GM21786 (cell line): ENCODE data around the gene CHSY3.

Experiments used
- ATAC-seq: cut with Tn5 transposase; IDR thresholded peaks from one replicate; pipeline ENCODE4 v1.9.1; 2021; ENCODE audit not compliant: unreplicated experiment

Gene CHSY3

GRCh38 chr5:130021000-130021399 is 116.7 kb downstream of the CHSY3 start:
- ATAC-seq, result no peak

GRCh38 chr5:130021876-130022275 is 117.6 kb downstream of the CHSY3 start:
- no peak for ATAC-seq

- no peak for ATAC-seq
These were observed 119.3 kb downstream of the CHSY3 start for GRCh38 chr5:130023604-130024003.

DNA sequence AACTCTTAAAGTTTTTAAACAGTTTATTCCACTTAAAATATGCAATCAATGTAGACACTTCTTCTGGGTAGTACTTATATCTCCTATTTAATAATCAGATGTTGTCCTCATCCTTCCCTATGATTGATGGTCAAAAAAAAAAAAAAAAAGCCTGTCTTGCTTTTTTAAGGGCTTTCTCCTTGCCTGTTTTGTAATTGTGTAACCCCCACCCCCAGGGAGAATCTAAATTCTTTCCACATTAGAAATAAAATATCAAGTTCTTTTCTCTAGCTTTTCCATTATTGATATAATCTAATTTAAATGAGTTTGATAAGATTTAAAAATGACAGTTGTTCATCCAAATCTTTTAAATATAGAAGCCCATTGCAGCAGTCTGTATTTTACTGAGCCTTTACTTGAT is 119.7 kb downstream of the CHSY3 start:
- ATAC-seq, result no peak

DNA sequence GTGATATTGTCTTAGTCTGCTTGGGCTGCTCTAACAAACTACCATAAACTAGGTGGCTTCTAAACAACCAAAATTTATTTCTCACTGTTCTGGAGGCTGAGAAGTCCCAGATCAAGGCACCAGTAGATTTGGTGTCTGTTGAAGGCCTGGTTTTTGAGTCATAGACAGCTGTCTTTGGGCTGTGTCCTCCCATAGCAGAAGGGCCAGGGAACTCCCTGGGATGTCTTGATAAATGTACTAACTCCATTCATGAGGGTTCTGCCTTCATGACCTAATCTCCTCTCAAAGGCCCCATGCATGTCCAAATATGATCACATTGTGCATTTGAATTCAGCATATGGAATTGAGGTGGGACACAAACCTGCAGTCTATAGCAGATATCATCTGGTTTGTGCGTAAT is 121.2 kb downstream of the CHSY3 start:
- ATAC-seq, result no peak

GRCh38 chr5:130032807-130033206 is 128.5 kb downstream of the CHSY3 start:
- no peak for ATAC-seq

GRCh38 chr5:130034566-130035210 is 130.4 kb downstream of the CHSY3 start:
- no peak for ATAC-seq

DNA sequence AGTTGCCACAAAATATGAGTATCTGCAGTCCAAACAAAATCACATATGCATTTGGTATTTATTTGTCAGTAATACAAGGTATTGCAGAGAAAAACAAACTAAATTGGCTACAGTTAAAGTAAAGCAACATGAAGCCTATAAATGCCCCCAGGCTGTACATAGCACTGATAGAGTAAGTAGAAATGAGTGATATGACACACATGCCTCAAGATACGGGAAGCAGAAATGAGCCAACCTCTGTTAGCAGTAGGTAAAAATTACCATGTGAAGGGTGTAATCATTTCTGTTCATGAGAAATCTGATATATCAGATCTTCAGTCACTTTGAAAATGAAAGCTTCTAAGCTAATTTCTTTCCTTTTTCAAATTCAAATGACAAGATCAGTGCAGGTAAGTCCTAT is 131.1 kb downstream of the CHSY3 start:
- ATAC-seq, result no peak

DNA sequence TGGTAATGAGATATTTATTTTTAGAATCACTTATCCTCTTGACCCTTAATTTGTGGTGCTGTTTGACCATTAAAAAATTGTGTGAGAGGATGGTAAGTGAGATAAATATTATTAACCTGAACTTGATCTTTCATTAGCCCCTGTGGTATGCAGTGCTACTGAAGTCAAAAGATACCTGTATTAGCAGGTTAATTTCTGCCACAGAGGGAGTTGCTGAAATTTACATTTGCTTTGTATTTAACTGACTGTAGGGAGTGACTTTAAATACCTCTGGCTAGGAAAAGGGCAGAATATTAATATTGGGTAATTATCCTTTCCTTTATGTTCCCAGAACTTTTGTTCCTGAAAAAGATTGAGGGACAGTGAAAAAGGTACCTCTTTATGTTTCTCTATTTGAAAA is 133.6 kb downstream of the CHSY3 start:
- ATAC-seq, result no peak

DNA sequence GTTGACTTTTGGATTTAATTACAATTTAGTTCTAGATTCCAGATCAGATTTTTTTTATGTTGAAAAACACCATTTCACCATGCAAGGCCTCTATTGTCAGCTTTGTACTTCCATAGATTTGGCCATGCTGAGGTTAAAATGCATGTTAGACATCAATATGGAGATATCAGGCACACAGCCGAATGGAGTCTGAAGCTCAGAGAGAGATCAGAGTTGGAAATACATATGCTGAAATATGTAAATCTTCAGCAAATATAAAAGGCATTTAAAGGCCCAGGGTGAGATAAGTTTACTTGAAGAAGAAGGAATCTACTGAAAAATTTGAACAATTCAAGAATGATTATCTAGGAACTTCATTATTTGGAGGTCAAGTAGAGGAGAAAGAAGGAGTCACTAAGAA is 139.6 kb downstream of the CHSY3 start:
- no peak for ATAC-seq

DNA sequence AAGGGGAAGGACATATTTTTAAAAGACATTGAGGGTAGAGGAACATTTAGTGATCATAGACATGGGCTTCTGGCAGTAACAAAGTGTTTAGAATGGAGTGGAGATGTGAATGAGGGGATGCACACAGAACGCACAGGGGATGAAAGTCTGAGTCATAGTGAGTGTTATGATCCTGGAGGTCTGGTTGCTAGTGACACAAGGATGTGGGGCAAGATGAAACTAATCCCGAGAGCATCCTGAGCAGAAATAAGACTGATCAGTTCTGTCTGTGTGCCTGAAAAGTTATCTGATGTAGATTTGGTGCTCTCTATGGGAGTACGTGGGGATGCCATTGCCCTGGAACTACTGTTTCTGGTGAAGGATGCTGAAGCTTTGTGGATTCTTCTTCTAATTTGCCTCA is 141.1 kb downstream of the CHSY3 start:
- no peak for ATAC-seq

DNA sequence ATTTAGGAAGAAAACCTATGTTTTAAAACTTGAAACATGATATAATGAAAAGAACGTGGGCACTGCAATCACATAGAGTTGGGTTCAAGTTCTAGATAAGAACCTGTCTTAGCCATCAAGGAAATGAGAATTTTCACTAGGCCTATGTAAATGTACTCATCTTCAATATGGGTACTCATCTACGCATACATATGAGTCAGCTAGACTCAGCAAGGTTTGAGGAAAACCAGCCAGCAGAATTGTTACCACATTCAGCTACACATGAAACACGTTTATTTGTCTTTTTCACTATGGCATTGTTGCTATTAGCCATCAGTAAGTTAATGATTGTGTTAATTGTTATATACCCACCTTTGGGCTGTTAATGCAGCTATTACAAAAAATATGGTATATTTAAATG is 146.3 kb downstream of the CHSY3 start:
- ATAC-seq, result no peak

DNA sequence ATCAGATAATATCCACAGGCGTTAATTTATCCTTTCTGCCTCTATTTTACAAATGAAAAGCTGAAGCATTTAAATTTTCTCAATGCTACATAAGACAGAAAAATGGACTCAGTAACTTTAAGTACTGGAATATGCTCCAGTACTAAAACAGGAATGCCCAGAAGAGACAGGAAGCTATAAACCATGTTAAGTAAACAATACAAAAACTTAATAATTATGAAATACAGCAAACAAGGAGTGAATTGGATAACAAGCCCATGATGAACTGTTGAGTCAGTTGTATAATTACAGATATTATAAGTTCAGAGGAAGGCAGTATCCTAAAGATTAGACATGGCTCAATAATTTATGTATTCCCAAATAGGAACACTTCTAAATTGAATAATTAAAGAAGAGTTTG is 148.5 kb downstream of the CHSY3 start:
- ATAC-seq, result no peak

GRCh38 chr5:130055572-130055971 is 151.3 kb downstream of the CHSY3 start:
- ATAC-seq, result no peak

DNA sequence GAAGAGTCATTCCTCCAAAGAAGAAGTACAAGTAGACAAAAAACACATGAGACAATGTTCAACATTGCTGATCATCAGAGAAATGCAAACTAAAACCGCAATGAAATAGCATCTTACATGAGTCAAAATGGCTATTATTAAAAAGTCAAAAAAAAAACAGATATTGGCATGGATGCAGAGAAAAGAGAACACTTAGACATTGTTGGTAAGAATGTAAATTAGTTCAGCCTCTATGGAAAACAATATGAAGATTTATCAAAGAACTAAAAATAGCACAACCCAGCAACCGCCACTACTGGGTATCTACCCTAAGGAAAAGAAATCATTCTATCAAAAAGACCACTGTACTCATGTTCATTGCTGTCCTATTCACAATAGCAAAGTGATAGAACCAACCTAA is 157.5 kb downstream of the CHSY3 start:
- no peak for ATAC-seq

DNA sequence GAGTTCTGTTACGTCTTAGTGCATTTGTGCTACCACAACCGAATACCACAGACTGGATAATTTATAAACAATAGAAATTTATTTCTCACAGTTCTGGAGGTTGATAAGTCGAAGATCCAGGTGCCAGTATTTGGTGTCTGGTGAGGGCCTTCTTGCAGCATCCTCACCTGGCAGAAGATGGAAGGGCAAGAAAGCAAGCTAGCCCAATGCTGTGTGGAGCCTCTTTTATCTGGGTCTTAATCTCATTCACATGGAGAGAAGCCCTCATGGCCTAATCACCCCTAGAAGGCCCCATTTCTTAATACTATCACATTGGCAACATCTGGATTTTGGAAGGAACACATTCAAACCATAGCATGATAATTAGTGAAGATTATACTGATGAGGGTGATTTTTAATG is 159.3 kb downstream of the CHSY3 start:
- no peak for ATAC-seq

DNA sequence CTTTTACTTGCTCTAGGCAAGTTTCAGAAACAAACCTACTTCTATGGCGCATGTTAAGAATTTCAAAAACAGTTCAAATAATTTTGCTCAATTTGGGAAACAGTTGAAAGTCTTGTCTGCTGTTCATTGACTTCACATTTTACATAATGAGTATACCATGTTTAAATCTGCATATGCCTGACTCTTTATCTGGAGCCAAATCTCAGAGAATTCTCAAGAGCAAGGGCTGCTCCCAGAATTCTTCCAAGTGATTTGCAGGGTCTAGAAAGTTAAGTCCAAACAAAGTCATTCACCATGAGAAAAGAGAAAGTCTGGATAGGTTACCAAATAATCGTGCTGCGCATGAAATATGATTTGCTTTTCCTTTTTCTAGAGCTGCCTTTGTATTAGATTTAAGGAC is 160.2 kb downstream of the CHSY3 start:
- no peak for ATAC-seq

DNA sequence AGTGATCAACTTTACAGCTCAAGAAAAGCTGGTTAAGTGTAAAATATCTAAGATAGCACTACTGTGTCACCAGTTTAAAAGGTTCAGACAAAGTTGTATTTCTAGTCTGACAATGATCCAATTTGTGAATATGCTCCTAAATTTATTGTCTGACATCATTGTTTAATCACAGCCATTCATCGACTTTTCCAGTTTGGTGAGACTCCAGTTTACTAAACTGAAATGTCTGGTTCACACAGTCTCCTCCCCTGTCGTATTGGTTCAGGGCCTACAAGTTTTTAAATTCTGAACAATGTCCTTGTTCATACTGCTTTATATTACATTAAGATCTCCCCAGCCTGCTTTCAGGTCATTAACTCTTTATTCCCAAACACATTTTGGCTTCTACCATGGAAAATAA is 161.4 kb downstream of the CHSY3 start:
- no peak for ATAC-seq

GRCh38 chr5:130066644-130067043 is 162.4 kb downstream of the CHSY3 start:
- ATAC-seq, result no peak

DNA sequence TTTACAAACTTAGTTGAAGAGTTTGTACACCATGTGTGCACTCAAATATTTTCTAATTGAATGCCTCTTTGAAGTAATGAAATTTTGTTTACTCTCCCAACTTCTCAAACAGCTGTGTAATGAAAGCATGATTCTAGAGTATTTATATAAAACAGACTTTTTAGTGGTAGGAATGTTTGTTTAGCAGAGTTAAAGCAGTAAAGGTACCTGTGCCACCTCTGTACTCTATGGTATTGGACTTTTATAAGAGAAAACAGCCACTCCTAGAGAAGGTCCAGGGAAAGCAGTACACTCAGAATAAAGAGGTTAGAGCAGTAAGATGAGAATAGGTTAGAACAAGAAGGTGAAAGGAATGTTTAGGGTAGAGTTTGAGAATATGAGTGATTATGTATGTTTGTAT is 163.1 kb downstream of the CHSY3 start:
- no peak for ATAC-seq

DNA sequence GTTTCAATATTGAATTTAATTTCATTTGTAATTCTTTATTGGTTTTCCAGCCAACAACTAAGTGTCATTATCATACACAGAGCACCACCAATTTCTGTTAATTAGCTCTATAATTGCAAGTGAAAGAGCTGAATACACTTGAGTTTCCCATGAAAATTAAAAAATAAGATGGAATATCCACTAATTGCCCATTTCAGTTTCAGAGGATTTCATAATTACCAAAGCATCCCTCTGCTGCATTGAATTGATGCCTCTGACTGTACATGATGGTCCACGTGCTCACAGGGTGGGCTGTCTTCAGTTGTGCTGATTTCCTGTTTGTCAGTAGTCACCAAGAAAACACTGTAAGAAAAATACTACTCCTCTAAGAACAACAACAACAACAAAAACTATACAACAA is 163.8 kb downstream of the CHSY3 start:
- ATAC-seq, result no peak

GRCh38 chr5:130068988-130069387 is 164.7 kb downstream of the CHSY3 start:
- no peak for ATAC-seq

DNA sequence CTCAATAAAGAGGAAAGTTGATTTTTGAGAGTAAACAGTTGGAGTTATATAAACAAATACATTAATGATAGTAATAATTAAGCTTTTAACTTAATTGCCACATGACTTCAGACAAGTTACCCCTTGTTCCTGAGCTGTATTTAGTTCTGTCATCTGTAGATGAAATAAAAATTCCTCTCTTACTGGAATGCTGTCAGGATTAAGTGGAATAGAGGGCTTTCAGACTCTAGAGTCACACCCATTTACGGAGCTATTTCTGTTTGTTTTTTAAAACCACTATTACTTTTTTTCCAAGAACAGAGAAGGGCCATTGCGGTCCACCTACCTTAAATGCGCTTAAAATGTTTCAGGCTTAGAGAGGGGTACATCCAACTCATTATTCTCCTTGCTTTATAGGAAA is 170.6 kb downstream of the CHSY3 start:
- ATAC-seq, result no peak

DNA sequence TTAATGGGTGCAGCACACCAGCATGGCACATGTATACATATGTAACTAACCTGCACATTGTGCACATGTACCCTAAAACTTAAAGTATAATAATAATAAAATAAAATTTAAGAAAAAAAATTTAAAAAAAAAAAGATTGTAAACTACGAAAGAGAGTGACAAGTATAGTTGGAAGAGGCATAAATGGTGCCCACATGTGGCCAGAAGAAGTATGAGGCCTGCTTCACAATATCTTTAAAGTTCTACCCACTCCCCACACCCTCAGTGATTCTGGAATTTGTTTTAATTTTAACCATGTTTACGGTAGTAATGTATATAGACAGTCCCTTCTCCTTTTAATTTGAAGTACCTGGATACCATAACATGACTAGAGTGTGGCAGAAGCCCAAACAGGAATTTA is 172.7 kb downstream of the CHSY3 start:
- ATAC-seq, result no peak
